GM19452 (cell line): Measurements from ENCODE around the gene MEI1.
"Not testable (repeated sequence)": the region's sequence is repeated elsewhere in the genome, so short reads cannot be mapped to it uniquely, and the experiment has no call there.

Experiments
- ATAC-seq: cut with Tn5 transposase; IDR thresholded peaks from one replicate; pipeline ENCODE4 v1.9.1; 2021; ENCODE audit not compliant: unreplicated experiment

The MEI1 gene, protein sequence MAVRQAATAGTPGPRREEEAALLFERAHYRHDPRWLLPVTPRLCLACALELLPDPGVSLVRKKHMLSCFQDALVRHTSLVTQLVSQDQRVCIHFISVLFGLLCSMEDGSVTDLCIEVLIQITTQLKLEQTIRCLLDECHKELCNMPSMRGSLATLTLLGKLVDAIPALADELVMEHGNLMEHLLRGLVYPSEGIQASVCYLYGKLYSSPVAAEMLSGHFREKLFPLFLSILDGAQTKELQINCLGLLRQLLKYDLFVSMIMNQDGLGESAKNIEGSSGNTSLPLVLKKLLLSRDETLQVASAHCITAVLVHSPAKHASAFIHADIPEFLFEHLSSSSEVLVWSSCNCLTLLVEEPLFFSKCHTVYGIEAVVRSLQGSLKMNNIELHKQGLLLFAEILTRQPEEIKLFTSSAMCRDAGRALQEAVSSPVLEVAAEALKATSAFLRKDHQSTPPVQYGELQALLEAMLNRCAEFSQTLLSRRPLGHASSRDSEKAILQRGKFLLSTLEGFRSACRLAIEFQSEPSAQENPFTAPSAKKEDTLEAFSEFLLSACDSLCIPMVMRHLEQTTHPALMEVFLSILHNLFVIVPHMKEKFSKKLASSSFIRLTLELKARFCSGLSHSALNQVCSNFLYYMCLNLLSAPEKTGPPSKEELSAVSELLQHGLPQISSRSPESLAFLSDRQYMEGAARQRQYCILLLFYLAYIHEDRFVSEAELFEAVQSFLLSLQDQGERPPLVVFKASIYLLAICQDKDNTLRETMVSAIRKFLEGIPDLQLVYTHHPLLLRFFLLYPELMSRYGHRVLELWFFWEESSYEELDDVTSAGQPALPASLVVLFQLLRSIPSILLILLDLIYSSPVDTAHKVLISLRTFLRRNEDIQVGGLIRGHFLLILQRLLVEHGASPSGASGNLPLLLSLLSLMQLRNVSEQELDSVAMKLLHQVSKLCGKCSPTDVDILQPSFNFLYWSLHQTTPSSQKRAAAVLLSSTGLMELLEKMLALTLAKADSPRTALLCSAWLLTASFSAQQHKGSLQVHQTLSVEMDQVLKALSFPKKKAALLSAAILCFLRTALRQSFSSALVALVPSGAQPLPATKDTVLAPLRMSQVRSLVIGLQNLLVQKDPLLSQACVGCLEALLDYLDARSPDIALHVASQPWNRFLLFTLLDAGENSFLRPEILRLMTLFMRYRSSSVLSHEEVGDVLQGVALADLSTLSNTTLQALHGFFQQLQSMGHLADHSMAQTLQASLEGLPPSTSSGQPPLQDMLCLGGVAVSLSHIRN

DNA sequence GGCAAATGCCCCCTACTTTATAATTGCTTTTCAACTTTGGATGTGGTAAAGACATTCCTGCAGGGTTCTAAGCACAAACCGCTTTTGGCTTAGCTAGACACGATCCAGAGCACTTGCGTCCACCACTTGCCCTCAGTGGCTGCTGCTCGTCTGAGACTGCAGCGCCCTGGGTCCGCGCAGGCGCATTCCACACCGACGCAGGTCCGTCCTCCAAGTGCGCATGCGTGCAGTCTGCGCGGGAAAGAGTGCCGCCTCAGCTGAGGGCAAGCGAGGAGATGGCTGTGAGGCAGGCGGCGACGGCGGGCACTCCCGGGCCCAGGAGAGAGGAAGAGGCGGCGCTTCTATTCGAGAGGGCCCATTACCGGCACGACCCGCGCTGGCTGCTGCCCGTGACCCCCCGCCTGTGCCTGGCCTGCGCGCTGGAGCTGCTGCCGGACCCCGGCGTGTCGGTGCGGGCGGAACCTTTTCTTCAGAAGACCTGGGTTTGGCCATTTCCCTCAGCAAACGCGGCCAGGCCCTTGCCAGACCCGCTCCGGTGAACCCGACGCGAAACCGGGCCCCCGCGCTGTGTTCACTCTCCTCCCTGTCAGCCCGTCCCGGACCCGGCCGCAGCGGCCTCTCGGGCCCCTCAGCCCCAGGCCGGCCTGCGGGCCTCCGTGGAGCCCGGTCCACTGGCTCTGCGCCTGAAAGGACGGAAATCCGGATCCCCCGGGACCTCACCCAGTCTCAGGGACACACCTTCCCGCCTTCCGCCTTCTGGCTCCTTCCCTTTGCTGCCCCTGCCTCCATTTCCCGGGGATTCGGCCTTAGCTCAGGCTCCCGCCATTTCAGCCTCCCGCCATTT is at the start of gene MEI1:
TSS of gene MEI1 (plus strand) at position 240 of the 844 bp plus-strand sequence. CDS start at position 276, 36 bp downstream.
- ATAC-seq = no peak

DNA sequence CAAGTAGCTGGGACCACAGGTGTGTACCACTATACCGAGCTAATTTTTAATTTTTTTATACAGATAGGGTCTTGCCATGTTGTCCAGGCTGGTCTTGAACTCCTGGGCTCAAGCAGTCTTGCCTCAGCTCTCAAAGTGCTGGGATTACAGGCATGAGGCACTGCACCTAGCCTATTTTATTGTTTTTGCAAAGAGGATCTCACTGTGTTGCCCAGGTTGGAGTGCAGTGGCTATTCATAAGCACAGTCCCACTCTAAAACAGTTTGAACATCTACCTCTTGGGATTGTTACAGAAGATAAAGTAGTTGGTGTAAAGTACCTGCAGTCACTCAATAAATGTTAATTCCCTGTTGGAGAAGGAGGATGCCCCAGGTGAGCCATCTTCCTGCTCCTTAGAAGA is 49.1 kb upstream of the MEI1 start:
- no peak for ATAC-seq

DNA sequence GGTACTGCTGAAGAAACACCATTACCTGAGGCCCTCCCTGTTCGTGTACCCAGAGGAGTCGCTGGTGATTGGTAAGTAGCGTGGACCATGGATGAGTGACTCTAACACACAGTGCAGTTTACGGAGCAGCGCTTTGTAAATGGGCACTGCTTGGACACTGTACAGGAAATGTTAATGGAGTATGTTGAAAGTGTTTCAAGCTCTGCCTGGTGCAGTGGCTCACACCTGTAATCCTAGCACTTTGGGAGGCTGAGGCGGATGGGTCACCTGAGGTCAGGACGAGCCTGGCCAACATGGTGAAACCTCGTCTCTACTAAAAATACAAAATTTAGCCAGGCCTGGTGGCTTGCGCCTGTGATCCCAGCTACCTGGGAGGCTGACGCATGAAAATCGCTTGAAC is 48.5 kb upstream of the MEI1 start:
- ATAC-seq = no peak

DNA sequence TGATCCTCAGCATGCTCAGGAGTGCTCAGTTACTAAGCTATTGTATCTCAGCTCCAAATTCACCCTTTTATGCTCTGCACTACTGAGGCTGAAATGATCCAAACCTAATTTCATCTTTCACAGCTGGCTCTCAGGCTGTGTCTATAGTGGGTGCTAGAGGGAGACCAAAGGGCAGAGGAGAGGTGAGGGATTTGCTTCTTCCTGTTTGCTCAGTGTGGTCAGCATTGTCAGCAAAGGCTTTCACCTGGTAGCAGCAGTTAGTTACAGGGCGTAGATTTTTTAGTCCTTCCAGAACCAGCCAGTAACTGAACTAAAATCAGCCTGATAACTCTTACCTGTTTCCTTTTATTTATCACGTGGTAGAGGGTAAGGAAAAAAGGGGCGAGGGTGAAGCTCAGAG is 45.0 kb upstream of the MEI1 start:
- no peak for ATAC-seq

DNA sequence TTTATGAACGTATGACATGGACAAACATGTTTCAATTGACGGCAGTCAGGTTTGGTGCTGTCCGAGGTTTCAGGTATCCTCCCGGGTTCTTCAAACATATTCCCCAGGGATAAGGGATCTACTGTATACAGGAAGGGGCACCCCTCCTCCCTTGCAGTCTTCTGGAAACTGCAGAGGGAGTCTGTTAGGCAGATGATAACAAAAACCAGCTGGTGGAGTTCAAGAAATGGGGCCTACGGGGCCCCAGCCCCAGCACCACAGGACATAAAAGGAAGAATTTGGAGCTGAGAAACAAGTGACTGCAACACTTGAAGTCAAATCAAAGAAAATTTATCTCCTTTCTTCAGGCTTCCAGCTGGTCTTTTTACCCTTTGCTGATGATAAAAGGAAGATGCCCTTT is 42.7 kb upstream of the MEI1 start:
- ATAC-seq = no peak

DNA sequence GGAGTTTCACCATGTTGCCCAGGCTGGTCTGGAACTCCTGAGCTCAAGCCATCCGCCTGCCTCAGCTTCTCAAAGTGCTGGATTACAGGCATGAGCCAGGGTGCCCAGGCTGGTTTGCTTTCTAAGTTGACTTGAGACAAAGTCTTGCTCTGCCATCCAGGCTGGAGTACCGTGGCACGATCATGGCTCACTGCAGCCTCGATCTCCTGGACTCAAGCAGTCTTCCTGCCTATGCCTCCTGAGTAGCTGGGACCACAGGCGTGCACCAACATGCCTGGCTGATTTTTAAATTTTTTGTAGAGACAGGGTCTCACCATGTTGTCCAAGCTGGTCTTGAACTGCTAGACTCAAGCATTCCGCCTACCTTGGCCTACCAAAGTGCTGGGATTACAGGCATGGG is 41.6 kb upstream of the MEI1 start:
- ATAC-seq = no peak

DNA sequence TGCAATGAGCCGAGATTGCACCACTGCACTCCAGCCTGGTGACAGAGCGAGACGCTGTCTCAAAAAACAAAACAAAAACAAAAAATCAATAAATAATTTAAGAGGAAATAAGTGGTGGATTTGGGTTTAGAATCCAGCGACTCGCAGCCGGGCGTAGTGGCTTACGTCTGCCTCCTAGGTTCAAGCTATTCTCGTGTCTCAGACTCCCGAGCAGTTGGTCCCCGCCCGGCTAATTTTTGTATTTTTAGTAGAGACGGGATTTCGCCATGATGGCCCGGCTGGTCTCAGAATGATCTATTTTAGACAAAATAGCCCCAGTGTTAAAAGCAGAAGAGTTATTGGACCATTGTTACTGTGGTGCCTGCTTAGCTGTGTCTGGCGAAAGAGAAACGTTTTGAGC is 40.4 kb upstream of the MEI1 start:
- ATAC-seq = no peak

DNA sequence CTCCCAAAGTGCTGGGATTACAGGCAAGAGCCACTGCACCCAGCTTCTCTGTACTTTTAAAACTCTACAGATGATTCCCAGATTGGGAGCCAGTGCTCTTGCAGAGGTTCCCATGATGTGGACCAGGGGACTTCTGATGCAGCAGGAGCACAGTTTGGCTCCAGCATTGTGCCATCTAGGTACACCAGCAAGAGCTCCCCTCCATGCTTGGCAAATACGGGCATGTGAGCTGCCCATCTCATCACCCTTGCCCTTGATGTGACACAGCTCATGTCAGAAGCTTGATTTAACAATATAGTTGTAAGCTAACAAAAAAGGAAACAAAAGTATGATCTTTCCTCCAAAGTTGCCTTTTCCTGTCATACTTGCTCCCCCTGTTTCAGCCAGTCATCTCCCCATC is 39.4 kb upstream of the MEI1 start:
- ATAC-seq = no peak

DNA sequence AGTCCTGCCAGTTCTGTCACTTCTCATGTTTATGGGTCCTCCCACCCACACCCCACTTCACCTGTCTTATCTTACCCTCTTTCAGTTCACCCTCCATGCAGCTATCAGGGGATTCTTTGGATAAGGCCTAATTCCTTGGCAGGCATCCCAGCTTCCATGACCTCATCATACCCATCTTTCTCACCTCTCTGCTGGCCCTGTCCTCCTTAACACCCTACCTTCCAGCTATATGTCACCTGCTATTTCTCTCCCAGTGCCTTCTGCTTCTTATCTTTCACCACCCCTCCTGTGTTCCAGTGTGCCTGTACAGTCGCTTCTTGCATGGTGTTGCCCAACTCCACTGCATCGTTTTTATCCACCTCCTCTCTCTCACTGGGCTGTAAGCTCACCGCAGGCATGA is 38.9 kb upstream of the MEI1 start:
- ATAC-seq = no peak

DNA sequence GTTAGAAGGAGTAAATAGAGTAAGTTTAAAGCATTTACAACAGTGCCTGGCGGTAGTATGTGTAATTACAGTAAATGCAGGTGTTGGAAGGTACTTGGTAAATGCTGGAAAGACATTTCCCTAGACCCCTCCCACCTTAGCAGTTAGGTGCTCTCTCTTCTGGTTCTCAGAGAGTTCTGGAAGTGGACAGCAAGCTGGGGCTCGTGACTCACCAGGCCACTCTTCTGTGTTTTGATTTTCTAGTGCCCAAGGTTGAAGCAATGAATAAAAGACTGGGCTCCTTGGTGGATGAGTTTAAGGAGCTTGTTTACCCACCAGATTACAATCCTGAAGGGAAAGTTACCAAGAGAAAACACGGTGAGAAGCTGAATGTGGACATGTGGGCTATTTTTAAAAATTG is 38.2 kb upstream of the MEI1 start:
- ATAC-seq = no peak

DNA sequence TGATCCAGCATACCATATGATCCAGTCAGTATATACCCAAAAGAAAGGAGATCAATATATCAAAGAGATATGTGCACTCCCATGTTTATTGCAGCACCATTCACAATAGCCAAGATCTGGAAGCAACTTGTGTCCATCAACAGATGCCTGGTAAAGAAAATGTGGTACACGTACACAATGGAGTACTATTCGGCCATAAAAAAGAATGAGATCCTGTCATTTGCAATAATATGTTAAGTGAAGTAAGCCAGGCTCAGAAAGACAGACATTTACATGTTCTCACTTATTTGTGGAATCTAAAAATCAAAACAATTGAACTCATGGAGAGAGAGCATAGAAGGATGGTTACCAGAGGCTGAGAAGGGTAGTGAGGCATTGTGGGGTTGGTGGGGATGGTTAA is 37.6 kb upstream of the MEI1 start:
- no peak for ATAC-seq

DNA sequence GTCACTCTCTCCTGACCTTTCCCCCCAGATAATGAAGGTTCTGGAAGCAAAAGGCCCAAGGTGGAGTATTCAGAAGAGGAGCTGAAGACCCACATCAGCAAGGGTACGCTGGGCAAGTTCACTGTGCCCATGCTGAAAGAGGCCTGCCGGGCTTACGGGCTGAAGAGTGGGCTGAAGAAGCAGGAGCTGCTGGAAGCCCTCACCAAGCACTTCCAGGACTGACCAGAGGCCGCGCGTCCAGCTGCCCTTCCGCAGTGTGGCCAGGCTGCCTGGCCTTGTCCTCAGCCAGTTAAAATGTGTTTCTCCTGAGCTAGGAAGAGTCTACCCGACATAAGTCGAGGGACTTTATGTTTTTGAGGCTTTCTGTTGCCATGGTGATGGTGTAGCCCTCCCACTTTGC is 35.7 kb upstream of the MEI1 start:
- ATAC-seq = not testable (repeated sequence)

DNA sequence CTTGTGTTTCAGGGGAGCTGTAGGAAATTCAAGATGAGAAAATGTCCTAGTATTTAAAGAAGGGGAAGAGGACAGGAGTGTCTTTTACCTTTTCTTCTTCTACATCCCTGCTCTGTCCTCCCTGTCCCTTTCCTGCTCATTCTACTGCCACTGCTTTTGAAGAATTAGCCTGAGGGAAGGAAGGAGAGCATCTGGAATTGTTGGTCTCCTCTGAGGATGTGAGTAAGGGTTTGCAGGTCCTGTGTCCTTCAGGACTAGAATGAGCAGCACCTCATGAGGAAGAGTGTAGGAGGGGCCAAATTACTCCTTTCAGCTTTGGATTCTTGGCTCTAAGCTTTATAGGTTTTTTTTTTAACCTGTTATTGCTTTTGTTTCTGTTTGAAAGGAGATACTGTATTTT is 34.8 kb upstream of the MEI1 start:
- ATAC-seq = no peak

DNA sequence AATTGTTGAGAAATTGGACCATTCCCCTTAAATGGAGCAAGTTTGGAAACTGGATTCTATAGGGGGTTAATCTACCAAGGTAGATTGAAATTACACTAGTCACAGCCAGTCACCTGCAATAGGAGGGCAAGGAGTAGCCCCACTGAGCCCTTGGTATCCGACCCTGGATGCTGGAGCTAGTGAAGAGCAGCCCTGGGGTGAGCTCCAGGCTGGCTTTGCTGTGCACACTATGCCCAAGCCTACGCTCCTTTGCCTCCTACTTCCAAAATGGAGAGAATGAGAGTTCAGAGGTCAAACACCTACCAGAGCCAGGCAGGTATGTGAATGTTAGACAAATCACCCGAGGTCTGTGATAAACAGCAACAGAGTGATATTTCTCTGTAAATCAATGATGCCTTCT is 34.4 kb upstream of the MEI1 start:
- ATAC-seq = no peak

DNA sequence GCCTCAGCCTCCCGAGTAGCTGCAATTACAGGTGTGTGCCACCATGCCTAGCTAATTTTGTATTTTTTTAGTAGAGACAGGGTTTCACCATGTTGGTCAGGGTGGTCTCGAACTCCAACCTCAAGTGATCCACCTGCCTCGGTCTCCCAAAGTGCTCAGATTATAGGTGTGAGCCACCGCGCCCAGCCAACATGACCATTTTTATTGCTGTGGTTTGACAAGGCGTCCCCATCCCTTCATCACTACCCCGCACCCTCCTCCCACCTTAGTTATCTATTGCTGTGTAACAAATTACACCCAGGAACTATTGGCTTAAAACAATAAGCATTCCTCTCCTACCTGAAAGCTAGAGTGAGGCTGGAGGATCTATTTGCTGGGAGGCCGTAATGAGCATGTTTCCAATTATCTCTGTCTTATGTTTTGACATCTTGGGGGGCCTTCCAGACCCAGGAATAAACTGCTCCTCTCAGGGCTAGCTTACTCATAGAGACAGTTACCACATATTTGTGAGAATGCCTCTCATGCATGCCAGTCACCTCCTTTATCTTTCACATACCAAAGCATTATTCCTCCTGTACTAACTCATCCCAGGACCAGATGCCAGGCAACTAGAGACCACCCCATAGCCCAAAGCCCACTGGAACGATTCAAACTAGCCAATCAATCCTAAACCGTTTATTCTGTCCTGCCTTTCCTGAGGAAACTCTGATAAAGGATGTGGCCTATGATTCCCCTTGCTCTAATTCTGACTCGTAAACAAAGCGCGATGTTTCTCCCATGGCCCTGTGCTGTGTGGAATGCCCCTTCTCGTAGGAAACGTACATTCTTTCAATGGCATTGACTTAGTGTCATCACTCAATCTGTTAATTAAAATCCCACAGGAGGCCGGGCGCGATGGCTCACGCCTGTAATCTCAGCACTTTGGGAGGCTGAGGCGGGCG is 30.1 kb upstream of the MEI1 start:
- ATAC-seq = no peak

DNA sequence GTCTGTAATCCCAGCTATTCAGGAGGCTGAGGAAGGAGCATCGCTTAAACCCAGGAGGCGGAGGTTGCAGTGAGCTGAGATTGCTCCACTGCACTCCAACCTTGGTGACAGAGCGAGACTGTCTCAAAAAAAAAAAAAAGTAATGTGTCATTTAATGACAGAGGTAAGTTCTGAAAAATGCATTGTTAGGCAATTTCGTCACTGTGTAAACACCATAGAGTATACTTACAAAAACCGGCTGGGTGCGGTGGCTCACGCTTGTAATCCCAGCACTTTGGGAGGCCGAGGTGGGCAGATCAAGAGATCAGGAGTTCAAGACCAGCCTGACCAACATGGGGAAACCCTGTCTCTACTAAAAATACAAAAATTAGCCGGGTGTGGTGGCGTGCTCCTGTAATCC is 27.2 kb upstream of the MEI1 start:
- not testable (repeated sequence) for ATAC-seq

DNA sequence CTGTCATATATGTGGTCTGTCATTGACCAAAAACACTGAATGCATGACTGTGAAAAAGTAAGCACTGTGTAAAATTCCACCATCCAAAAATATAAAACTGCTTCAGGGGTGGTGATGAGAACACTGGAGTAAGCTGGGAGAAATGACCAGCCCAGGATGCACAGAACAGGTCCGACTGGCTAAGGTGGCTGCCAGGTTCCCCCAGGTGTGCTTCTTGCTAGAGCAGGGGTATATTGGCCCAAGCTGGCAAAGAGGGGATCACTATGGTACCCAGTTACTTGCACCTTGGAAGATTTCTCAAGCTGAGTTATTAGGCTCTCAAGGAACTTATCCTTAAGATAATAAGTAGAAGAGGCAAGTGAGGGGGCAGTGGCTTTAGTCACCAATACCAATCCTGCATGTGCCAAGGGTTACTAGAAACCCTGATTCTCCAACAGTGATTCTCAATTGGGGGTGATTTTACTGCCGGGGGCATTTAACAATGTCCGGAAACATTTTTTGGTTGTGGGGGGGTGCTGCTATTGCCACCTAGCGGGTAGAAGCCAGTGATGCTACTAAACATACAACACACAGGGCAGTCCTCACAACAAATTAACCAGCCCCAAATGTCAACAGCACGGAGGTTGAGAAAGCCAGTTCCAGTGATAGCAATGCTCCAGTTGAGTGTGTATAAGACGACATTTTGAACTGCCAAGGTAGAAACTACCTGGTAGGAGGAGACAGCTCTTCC is 26.4 kb upstream of the MEI1 start:
- ATAC-seq = no peak

DNA sequence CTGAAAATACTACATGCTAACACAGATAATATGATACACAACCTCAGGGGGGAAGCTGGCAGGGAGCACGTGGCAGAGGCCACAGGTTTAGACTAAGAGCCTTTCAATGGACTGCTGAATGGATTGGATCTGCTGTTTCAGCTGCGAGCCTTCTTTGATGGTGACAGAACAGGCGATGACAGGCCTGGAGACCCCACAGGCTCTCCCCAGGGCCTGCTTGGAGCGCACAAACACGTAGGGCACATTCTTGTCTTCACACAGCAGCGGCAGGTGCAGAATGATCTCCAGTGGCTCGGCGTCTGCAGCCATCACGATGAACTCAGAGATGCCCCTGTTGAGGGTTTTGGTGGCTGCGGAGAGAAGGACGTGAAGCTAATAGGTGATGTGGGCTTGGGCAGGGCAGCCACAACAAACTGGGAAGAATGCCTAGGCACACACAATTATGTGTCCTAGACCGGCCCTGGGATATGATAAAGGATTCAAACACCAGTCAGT is 24.4 kb upstream of the MEI1 start:
- ATAC-seq = no peak

DNA sequence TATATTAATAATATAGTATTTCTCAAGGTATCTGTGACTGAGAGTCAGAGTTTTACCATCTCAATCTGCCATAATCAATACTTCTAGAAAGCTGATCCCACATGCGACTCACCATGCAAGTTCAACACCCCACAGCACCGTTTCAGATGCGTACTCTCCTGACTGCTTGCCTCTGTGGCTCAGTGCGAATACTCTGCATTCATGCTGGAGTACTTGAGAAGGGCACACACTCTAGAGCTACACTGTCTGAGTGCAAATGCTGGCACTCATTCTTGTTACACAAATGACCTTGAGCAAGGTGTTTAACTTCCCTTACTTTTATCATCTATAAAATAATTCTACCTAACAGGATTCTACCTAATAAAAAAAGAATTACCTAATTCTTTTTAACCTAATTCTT is 23.2 kb upstream of the MEI1 start:
- no peak for ATAC-seq
